Mesothelial cell of epicardium (in vitro differentiated cells): ENCODE results near the gene ZFYVE28. TPM values are rescaled to one million over a fixed set of nuclear protein-coding genes. Genes with fewer than 3 reads are reported as not detected.

Source experiments
- DNase-seq, 2 experiments: peaks; one replicate each; pipeline ENCODE4 v3.0.0; 2021; ENCODE audit warnings: low spot score in 2 of 2; ENCODE audit not compliant: unreplicated experiment in 2 of 2
- H3K27ac Mint-ChIP-seq: 2 replicates; pipeline ENCODE4 v1.8.0; 2021; ENCODE audit warnings: mixed read lengths
- H3K27me3 Mint-ChIP-seq: 2 replicates; pipeline ENCODE4 v1.8.0; 2021; ENCODE audit warnings: low read depth, mixed read lengths
- H3K36me3 Mint-ChIP-seq: 2 replicates; pipeline ENCODE4 v1.8.0; 2021; ENCODE audit warnings: mixed read lengths
- H3K4me1 Mint-ChIP-seq: 2 replicates; pipeline ENCODE4 v1.8.0; 2021; ENCODE audit warnings: mixed read lengths
- H3K4me3 Mint-ChIP-seq: 2 replicates; pipeline ENCODE4 v1.8.0; 2021; ENCODE audit warnings: mild to moderate bottlenecking, moderate library complexity, mixed read lengths
- H3K9me3 Mint-ChIP-seq: 2 replicates; pipeline ENCODE4 v1.8.0; 2021; ENCODE audit warnings: mixed read lengths
- total RNA-seq: library from RNA; stranded (reverse); gene quantifications from 3 replicates; pipeline ENCODE4 v1.2.1, GENCODE V29; 2021
- TF ChIP-seq, protein P1 (sequence below): fragments of 200-600 bp; sonication (generic); IDR thresholded peaks from one replicate; pipeline ENCODE4 v1.5.0; 2021; ENCODE audit warnings: antibody characterized with exemption; ENCODE audit not compliant: unreplicated experiment

ZFYVE28 gene
- total RNA-seq, 1 donor from 2014 or later = 0.51 TPM

DNA sequence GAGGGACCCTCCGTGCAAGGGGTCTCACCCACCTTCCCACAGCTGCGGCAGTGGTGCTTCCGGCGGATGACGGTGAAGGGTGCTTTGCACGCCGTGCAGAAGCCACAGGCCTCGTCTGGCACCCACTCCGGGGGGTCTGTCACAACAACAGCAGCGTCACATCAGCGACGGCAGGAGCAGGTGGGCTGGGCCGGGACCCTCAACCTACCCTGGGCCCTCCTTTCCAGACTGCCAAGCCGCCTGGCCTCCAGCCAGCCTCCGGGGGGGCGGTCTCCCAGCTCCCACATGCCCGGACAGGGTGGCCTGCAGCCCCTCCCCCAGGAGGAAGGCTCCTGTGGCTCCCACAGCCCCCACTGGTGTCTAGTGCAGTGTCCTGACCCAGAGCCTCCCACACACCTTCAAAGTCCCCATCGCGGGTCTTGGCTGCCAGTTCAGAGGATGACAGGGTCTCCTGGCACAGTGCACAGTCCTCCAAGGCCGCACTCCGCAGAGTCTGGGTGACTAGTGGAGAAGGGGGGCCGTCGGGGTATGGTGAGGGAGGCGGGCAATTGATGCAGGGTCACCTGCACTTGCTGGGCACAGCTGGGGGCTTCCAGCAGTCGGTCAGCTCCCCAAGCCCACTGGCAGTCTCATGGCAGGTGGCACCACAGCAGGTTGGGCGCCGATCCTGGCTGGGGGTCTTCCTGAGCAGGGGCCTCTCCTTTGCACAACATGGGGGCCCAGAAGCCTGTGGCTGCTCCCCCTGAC lies 147.0 kb downstream of the ZFYVE28 start:
- H3K27me3 Mint-ChIP-seq = no peaks in the 10 kb centered on the region
- TF ChIP-seq, protein P1, sequence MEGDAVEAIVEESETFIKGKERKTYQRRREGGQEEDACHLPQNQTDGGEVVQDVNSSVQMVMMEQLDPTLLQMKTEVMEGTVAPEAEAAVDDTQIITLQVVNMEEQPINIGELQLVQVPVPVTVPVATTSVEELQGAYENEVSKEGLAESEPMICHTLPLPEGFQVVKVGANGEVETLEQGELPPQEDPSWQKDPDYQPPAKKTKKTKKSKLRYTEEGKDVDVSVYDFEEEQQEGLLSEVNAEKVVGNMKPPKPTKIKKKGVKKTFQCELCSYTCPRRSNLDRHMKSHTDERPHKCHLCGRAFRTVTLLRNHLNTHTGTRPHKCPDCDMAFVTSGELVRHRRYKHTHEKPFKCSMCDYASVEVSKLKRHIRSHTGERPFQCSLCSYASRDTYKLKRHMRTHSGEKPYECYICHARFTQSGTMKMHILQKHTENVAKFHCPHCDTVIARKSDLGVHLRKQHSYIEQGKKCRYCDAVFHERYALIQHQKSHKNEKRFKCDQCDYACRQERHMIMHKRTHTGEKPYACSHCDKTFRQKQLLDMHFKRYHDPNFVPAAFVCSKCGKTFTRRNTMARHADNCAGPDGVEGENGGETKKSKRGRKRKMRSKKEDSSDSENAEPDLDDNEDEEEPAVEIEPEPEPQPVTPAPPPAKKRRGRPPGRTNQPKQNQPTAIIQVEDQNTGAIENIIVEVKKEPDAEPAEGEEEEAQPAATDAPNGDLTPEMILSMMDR = no peak
- H3K27ac Mint-ChIP-seq = no peak overlapping the region
- no peaks in the 10 kb centered on the region for H3K9me3 Mint-ChIP-seq
- no peaks in the 10 kb centered on the region for H3K36me3 Mint-ChIP-seq
- no peak for DNase-seq
- H3K4me3 Mint-ChIP-seq = no peak overlapping the region
- H3K4me1 Mint-ChIP-seq = peaks cover 14% of the 10 kb centered on the region

DNA sequence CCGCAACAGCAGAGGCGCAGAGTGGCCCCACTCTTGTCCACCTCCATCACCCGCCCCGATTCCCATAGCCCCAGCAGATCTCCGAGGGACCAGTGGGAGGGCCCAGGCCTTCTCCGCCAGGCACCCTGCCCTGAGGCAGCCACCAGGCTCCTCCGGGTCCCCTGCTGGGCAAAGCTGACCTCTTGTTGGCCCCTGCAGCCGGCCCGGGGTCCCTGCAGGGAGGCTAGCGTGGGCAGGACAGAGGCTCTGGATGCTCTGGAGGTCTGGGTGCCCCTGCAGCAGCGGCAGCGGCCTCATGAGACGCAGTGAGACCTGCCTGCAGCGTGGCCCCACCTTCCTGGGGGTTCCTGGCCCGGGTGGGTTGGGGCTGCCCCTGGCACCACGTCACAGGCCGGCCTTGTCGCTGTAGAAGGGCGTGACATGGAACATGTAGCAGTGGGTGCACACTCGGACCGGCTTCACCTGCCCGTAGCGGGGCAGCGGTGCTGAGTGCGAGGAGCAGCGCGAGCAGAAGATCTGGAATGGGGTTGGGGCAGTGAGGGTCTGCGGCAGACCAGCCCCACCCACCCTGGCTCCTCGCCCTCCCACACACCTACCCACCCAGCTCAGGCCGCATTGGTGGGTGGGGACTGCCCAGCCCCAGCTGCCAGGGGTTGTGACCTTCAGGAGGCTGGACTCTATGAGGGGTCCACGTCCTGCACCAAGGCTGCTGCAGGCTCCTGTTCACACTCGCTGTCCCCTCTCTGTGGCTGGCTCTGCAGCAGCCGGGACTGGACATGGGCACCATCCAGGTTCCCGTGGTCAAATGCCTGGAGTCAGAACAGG lies 147.9 kb downstream of the ZFYVE28 start:
- Mint-ChIP-seq H3K36me3 (no peaks in the 10 kb centered on the region), H3K4me1 (peaks cover 17% of the 10 kb centered on the region), H3K27ac (no peak overlapping the region), H3K4me3 (no peak overlapping the region), H3K9me3 (no peaks in the 10 kb centered on the region), H3K27me3 (no peaks in the 10 kb centered on the region)
- DNase-seq = no peak
- TF ChIP-seq, protein P1 = no peak

DNA sequence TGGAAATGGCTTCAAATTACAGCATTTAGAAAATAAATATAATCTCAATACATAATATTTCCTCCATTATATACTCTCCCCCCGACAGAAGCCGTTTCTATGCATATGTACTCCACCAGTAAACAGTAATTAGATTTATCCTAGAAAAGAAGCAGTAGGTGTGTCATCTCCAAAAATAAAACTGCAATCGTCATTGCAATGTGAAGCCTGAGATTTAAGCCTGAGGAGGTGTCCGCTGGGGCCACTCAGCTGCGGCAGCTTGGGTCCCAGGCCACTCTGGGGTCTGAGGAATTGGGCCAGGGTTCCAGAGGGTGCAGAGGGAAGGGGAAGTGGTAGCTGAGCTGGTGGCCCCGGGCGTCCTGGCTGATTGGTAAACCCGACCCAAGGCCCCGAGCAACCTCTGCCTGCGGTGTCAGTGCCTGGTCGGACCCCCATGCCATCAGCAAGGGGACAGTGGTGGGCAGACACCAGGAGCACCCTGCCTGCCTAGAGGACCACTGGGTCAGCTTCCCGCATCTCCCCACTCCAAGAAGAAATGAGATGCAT lies 148.8 kb downstream of the ZFYVE28 start:
- TF ChIP-seq, protein P1 = no peak
- no peak overlapping the region for H3K27ac Mint-ChIP-seq
- H3K4me1 Mint-ChIP-seq = peaks cover 17% of the 10 kb centered on the region
- no peak for DNase-seq
- no peaks in the 10 kb centered on the region for H3K27me3 Mint-ChIP-seq
- H3K36me3 Mint-ChIP-seq = no peaks in the 10 kb centered on the region
- H3K4me3 Mint-ChIP-seq = no peak overlapping the region
- no peaks in the 10 kb centered on the region for H3K9me3 Mint-ChIP-seq

DNA sequence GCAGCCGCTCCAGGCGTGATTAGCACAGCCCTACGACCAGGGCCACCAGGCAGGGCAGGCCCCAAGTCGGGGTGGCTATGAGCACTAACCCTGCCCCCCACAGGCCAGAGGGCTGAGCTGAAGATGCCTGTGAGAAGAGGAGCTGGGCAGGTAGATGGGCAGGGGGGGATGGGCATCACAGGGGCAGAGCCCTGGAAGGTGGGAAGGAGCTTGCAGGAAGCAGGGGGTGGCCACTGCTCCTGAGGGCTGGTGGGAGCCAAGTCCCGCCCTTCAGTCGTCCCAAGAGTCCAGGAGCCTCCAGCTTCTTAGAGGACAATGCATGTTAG lies 149.3 kb downstream of the ZFYVE28 start:
- Mint-ChIP-seq H3K27me3 (no peaks in the 10 kb centered on the region), H3K9me3 (no peaks in the 10 kb centered on the region), H3K4me1 (peaks cover 15% of the 10 kb centered on the region), H3K27ac (no peak overlapping the region), H3K36me3 (no peaks in the 10 kb centered on the region), H3K4me3 (no peak overlapping the region)
- no peak for DNase-seq
- TF ChIP-seq, protein P1 = no peak

DNA sequence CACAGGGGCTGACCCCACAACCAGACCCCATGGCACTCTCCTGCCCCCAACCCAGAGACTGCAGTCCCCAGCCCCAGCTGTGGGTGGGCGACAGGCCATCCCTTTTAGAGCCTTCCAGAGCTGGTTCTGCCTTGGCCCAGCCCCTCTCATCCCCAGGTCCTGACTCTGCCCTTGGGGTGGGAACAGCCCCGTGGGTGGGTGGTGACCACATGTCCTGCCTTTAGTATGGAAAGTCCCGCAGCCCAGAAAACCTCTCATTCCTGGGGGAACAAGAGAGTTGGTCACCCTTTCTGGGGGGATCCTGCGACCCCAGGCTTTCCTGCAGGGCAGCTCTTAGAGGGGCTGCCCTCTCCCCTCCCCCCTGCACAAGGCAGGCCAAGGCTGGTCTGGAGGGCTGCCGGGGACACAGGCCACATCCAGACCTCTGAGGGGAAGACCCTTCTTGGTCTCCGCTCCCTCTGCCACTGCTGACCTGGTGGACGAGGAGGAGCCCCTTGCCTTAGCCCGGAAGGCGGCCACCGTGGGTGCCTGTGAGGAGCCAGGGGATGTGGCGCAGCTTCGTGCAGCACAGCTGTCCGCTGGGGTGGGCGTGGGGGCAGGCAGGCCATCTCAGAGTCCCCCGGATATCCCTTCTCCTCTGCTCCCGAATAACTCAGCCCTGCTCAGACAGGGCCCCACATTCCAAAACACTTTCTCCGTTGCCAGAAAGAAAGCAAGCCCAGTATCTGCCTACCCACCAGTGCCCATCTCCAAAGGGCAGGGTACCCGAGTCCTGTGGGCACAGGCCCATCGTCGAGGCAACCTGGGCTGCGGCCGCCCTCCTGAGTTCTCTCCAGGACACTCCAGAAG lies 149.9 kb downstream of the ZFYVE28 start:
- H3K27ac Mint-ChIP-seq = no peak overlapping the region

More for the DNA sequence above, 149.9 kb downstream of the ZFYVE28 start:
- Mint-ChIP-seq H3K27me3 (no peaks in the 10 kb centered on the region), H3K36me3 (no peaks in the 10 kb centered on the region), H3K9me3 (no peaks in the 10 kb centered on the region), H3K4me3 (no peak overlapping the region), H3K4me1 (peaks cover 11% of the 10 kb centered on the region)
- TF ChIP-seq, protein P1 = no peak
- DNase-seq = no peak
